Central memory CD8-positive, alpha-beta T cell (primary cell): Measurements from ENCODE around the gene PGAP3.
"Not testable (repeated sequence)": the region's sequence is repeated elsewhere in the genome, so short reads cannot be mapped to it uniquely, and the experiment has no call there.

ENCODE experiments used
- ATAC-seq: fragments of 150-1000 bp; cut with Tn5 transposase; replicated peaks from 2 replicates; pipeline ENCODE4 v1.10.0; 2022; ENCODE audit warnings: mild to moderate bottlenecking, moderate FRiP score, moderate number of reproducible peaks; ENCODE audit not compliant: poor library complexity, severe bottlenecking; ENCODE audit errors: extremely low read depth
- DNase-seq, 2 donors: peaks; one replicate each; pipeline ENCODE4 v3.0.0; 2021; ENCODE audit warnings: low spot score in 2 of 2
- H3K27ac Mint-ChIP-seq: one replicate; pipeline ENCODE4 v1.8.0; 2022; ENCODE audit warnings: low read depth, mild to moderate bottlenecking, moderate library complexity, mixed read lengths
- H3K27me3 Mint-ChIP-seq: one replicate; pipeline ENCODE4 v1.8.0; 2022; ENCODE audit warnings: mixed read lengths
- H3K36me3 Mint-ChIP-seq: one replicate; pipeline ENCODE4 v1.8.0; 2022; ENCODE audit warnings: mild to moderate bottlenecking, moderate library complexity, mixed read lengths; ENCODE audit not compliant: insufficient read depth
- H3K4me1 Mint-ChIP-seq: one replicate; pipeline ENCODE4 v1.8.0; 2022; ENCODE audit warnings: mixed read lengths
- H3K4me3 Mint-ChIP-seq: one replicate; pipeline ENCODE4 v1.8.0; 2022; ENCODE audit warnings: mild to moderate bottlenecking, moderate library complexity, mixed read lengths
- H3K9me3 Mint-ChIP-seq: one replicate; pipeline ENCODE4 v1.8.0; 2022; ENCODE audit warnings: mixed read lengths

The PGAP3 gene, protein sequence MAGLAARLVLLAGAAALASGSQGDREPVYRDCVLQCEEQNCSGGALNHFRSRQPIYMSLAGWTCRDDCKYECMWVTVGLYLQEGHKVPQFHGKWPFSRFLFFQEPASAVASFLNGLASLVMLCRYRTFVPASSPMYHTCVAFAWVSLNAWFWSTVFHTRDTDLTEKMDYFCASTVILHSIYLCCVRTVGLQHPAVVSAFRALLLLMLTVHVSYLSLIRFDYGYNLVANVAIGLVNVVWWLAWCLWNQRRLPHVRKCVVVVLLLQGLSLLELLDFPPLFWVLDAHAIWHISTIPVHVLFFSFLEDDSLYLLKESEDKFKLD

DNA sequence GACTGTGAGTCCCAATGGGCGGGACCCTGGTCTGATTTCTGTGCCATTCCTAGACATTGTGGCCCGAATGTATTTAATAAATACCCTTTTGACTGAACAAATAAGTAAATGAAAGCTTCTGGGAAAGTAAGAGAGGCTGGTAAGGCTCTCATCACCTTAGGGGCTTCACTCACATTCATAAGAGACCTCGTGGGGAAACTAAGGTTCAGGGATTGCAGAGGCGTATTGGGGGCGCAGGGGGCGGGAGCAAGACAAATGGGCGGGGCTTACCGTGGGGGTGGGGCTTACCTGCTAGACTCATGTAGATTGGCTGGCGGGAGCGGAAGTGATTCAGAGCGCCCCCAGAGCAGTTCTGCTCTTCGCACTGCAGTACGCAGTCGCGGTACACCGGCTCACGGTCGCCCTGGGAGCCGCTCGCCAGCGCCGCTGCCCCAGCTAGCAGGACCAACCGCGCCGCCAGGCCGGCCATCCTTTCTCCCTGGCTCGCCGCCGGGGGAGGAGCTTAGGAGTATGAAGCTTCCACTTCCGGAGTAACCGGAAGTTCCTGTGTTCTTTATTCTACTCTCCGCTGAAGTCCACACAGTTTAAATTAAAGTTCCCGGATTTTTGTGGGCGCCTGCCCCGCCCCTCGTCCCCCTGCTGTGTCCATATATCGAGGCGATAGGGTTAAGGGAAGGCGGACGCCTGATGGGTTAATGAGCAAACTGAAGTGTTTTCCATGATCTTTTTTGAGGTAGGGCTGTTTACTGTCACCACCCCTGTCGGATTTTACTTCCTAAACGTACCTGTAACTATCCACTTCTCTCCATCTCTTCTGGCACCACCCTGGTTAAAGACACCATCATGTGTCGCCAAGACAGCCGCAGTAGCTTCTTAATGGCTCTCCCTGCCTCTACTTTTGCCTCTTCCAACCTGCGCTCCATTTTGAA is at the start of gene PGAP3:
Gene PGAP3, minus strand, starts transcription at position 512 of the 929 bp plus-strand sequence. Its CDS starts 43 bp downstream, at position 469.
- DNase-seq = peak; percentile 71 to 72
- Mint-ChIP-seq H3K27ac (peak within 1 kb of the TSS; percentile 99), H3K27me3 (no peaks in the 10 kb centered on the region), H3K4me3 (peak within 1 kb of the TSS; percentile 95), H3K4me1 (peaks cover 35% of the 10 kb centered on the region), H3K9me3 (peaks cover 8% of the 10 kb centered on the region), H3K36me3 (peaks cover 9% of the 10 kb centered on the region)
- ATAC-seq = peak; percentile 91

DNA sequence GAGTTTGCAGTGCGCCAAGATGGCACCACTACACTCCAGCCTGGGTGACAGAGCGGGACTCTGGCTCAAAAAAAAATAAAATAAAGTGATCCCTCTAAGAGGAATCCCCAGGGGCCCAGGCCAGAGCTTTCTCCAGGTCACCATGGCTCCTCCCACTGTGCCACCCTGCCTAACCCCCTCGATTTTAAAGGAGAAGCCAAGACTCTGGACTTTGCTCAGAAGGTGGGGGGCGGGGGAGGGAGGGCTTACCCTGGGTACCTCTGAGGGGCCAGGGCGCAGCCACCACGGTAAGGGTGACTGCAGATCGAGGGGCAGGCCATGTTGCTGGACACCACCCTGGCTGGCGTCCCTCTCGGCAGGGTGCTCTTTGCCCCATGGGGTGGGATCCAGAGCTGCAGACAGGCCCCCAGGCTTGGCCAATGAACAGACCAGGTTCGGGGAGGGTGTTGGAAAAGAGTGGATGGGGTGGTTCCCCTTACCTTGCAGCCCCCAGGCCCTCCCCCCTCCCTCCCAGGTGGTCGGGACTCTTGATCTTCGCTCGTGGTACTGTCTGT is 49.4 kb upstream of the PGAP3 start:
- Mint-ChIP-seq H3K27me3 (peaks cover 36% of the 10 kb centered on the region), H3K9me3 (no peaks in the 10 kb centered on the region), H3K4me3 (no peak overlapping the region), H3K27ac (no peak overlapping the region), H3K36me3 (no peaks in the 10 kb centered on the region), H3K4me1 (peaks cover 12% of the 10 kb centered on the region)
- no peak for ATAC-seq
- DNase-seq = no peak

DNA sequence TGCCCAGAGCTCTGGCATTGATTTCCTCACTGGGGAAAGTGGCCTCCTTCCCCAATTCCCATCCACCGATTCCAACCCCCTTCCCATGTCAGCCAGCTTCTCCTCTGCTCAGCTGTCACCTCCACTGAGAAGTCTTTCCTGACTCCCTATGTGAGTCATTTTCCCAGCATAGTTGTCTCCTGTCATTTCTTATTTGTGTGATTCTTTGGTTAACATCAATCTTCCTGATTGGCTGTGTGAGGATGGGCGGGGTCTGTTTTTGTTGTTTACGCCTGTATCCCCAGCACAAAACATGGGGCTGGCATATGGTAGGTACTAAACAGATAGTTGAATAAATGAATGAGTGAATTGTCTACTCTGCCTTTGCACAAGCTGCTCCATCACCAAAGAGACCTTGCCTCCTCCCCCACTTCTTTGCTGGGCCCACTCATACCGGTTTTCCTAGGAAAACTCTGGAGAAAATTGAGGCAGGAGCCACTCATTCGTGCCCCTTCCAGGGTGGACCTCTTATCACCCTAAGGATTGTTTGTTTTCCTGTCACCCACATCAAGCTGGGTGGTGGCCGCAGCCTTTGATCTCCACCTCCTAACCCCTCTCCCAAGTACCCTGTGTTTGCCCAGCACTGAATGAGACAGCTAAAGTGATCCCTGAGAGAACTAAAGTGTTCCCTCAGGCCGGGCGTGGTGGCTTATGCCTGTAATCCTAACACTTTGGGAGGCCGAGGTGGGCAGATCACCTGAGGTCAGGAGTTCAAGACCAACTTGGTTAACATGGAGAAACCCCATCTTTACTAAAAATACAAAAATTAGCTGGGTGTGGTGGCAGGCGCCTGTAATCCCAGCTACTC is 48.7 kb upstream of the PGAP3 start:
- Mint-ChIP-seq H3K27me3 (peaks cover 34% of the 10 kb centered on the region), H3K4me1 (peaks cover 12% of the 10 kb centered on the region), H3K36me3 (no peaks in the 10 kb centered on the region), H3K27ac (no peak overlapping the region), H3K9me3 (no peaks in the 10 kb centered on the region), H3K4me3 (no peak overlapping the region)
- DNase-seq (no peak), ATAC-seq (no peak)

- Mint-ChIP-seq H3K27me3 (peaks cover 29% of the 10 kb centered on the region), H3K36me3 (peaks cover 2% of the 10 kb centered on the region), H3K4me3 (no peak overlapping the region), H3K9me3 (no peaks in the 10 kb centered on the region), H3K4me1 (peaks cover 12% of the 10 kb centered on the region), H3K27ac (no peak overlapping the region)
- ATAC-seq = no peak
- DNase-seq = no peak
These were observed 48.0 kb upstream of the PGAP3 start for GRCh38 chr17:39735882-39736281.

GRCh38 chr17:39732586-39732985 is 44.7 kb upstream of the PGAP3 start:
- Mint-ChIP-seq H3K36me3 (peaks cover 16% of the 10 kb centered on the region), H3K27ac (peak overlapping the region; percentile 46), H3K27me3 (no peaks in the 10 kb centered on the region), H3K4me1 (peaks cover 18% of the 10 kb centered on the region), H3K4me3 (peak overlapping the region; percentile 26), H3K9me3 (no peaks in the 10 kb centered on the region)
- DNase-seq (no peak), ATAC-seq (no peak)

DNA sequence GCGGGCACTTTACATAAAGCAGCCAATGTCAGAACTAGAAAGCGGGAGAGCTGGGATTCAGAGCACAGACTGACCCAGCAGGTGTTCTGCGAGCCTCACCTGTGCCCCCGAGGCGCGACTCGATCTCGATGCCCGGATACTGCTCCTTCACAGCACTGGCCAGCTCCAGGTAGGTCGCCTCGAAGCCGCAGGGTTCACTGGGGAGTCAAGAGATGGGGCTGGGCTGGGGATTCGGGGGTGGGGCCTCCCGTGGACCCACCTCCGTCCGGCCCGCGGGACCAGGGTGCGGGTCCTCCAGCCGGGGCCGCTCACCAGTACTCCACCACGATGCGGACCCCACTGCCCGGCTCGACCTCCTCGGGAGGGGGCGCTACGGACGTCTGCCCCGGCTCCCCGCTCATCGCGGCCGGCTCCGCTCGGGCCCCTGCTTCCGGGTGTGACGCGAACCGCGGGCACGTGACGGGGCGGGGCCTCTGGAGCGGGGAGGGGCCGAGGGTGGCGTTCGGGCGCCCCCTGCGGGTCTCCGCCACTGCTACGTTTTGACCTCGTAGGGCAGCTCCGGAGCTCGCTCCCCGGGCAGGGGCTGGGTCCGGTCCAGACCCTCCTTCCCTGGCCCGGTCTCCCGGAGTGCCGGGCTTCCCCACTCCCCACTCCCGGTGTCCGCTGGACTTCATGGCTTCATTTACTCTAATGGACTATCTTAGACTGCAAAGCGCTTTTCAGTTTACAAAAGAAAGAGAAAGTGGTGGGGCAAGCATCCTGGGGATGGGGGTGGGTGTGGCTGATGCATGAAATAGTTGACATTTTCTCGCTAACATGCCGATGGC is 42.5 kb upstream of the PGAP3 start, which contains the start of gene MIEN1:
Gene MIEN1, minus strand, starts transcription at position 438 of the 827 bp plus-strand sequence. Its CDS starts 37 bp downstream, at position 401.
- peak within 1 kb of the TSS; percentile 87 for H3K27ac Mint-ChIP-seq
- DNase-seq (peak; percentile 92 to 98), ATAC-seq (peak; percentile 94)
- no peaks in the 10 kb centered on the region for H3K9me3 Mint-ChIP-seq
- H3K36me3 Mint-ChIP-seq = peaks cover 20% of the 10 kb centered on the region
- H3K4me3 Mint-ChIP-seq = peak within 1 kb of the TSS; percentile 85
- H3K4me1 Mint-ChIP-seq = peaks cover 26% of the 10 kb centered on the region
- H3K27me3 Mint-ChIP-seq = no peaks in the 10 kb centered on the region

- no peaks in the 10 kb centered on the region for H3K9me3 Mint-ChIP-seq
- peak overlapping the region; percentile 87 for H3K27ac Mint-ChIP-seq
- H3K4me3 Mint-ChIP-seq = peak overlapping the region; percentile 85
- H3K4me1 Mint-ChIP-seq = peaks cover 26% of the 10 kb centered on the region
- no peaks in the 10 kb centered on the region for H3K27me3 Mint-ChIP-seq
- peaks cover 20% of the 10 kb centered on the region for H3K36me3 Mint-ChIP-seq
- ATAC-seq (no peak), DNase-seq (no peak)
These were observed 41.5 kb upstream of the PGAP3 start for GRCh38 chr17:39729280-39729851.

DNA sequence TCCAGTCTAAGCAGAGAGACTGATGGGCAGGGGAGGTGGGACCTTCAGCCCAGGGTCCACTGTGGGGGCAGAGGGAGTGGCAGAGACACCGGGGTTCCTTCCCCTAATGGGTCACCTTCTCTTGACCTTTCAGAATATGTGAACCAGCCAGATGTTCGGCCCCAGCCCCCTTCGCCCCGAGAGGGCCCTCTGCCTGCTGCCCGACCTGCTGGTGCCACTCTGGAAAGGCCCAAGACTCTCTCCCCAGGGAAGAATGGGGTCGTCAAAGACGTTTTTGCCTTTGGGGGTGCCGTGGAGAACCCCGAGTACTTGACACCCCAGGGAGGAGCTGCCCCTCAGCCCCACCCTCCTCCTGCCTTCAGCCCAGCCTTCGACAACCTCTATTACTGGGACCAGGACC is 39.7 kb upstream of the PGAP3 start:
- H3K27ac Mint-ChIP-seq = no peak overlapping the region
- no peaks in the 10 kb centered on the region for H3K27me3 Mint-ChIP-seq

GRCh38 chr17:39726617-39727016 is 38.8 kb upstream of the PGAP3 start:
- ATAC-seq (no peak), DNase-seq (no peak)
- no peaks in the 10 kb centered on the region for H3K27me3 Mint-ChIP-seq
- H3K4me3 Mint-ChIP-seq = no peak overlapping the region
- peaks cover 26% of the 10 kb centered on the region for H3K4me1 Mint-ChIP-seq
- H3K27ac Mint-ChIP-seq = no peak overlapping the region
- H3K9me3 Mint-ChIP-seq = no peaks in the 10 kb centered on the region
- H3K36me3 Mint-ChIP-seq = peaks cover 22% of the 10 kb centered on the region

More for the DNA sequence above, 39.7 kb upstream of the PGAP3 start:
- no peak for DNase-seq
- Mint-ChIP-seq H3K4me3 (no peak overlapping the region), H3K9me3 (no peaks in the 10 kb centered on the region), H3K4me1 (peaks cover 26% of the 10 kb centered on the region), H3K36me3 (peaks cover 22% of the 10 kb centered on the region)
- no peak for ATAC-seq

GRCh38 chr17:39725923-39726322 is 38.1 kb upstream of the PGAP3 start:
- not testable (repeated sequence) for ATAC-seq, H3K9me3 Mint-ChIP-seq, H3K4me3 Mint-ChIP-seq, H3K27me3 Mint-ChIP-seq, DNase-seq
- Mint-ChIP-seq H3K4me1 (peaks cover 26% of the 10 kb centered on the region), H3K36me3 (peaks cover 19% of the 10 kb centered on the region), H3K27ac (peak overlapping the region; percentile 36)

GRCh38 chr17:39724731-39725130 is 36.9 kb upstream of the PGAP3 start:
- ATAC-seq (no peak), DNase-seq (no peak)
- Mint-ChIP-seq H3K27ac (no peak overlapping the region), H3K36me3 (peaks cover 16% of the 10 kb centered on the region), H3K4me1 (peaks cover 22% of the 10 kb centered on the region), H3K27me3 (no peaks in the 10 kb centered on the region), H3K9me3 (no peaks in the 10 kb centered on the region), H3K4me3 (no peak overlapping the region)
